Adrenal gland (tissue), 5 donors: ENCODE data around the gene TRMU.

ENCODE experiments used
- POLR2A ChIP-seq, 2 donors: fragments of 450-650 bp; IDR thresholded peaks; one replicate each; pipeline ENCODE4 v1.6.1; 2017; ENCODE audit warnings: antibody characterized with exemption in 2 of 2, mild to moderate bottlenecking in 2 of 2, moderate library complexity in 1 of 2
- TF ChIP-seq, protein P1 (sequence below), 6 experiments: fragments of 450-650 bp in 4 of 6; fragments of 200-600 bp in 2 of 6; sonication (generic) in 1 of 6; IDR thresholded peaks; 1 replicate in 5 of 6; 2 replicates in 1 of 6; pipeline versions ENCODE4 v1.5.1 to v1.8.0; 2016 to 2021; ENCODE audit warnings: antibody characterized with exemption in 6 of 6, mild to moderate bottlenecking in 2 of 6, moderate library complexity in 1 of 6
- donor health status: DM: no; HTN: no; CAD: no.

DNA sequence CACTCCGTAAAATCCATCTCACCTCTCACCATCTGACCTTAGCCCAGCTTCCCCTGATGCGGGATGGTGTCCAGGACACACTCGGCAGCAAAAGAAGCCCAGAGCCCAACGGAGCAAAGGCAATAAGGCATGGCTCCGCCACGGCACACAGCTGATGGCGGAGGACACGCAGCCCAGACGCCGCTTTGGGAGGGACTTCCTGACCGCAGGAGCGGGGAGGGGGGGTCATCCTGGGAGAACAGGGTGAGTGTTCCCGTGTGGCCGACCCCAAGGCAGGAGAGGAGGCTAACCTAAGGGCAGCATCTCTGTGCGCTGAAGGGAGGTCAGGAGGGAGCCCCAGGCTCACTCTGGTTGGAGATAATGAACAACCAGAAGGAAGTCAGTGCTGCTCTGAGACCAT lies 71.3 kb downstream of the TRMU start:
- TF ChIP-seq, protein P1, sequence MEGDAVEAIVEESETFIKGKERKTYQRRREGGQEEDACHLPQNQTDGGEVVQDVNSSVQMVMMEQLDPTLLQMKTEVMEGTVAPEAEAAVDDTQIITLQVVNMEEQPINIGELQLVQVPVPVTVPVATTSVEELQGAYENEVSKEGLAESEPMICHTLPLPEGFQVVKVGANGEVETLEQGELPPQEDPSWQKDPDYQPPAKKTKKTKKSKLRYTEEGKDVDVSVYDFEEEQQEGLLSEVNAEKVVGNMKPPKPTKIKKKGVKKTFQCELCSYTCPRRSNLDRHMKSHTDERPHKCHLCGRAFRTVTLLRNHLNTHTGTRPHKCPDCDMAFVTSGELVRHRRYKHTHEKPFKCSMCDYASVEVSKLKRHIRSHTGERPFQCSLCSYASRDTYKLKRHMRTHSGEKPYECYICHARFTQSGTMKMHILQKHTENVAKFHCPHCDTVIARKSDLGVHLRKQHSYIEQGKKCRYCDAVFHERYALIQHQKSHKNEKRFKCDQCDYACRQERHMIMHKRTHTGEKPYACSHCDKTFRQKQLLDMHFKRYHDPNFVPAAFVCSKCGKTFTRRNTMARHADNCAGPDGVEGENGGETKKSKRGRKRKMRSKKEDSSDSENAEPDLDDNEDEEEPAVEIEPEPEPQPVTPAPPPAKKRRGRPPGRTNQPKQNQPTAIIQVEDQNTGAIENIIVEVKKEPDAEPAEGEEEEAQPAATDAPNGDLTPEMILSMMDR (IDR thresholded peaks at IDR 0.05), result no peak
- TF ChIP-seq POLR2A (IDR thresholded peaks at IDR 0.05), result no peak
